Loucy (cell line): ENCODE data around the gene DDX11.
"Not testable (repeated sequence)": the region's sequence is repeated elsewhere in the genome, so short reads cannot be mapped to it uniquely, and the experiment has no call there.

Experiments used
- H2AFZ ChIP-seq: fragments of 200-600 bp; sonication (generic); 2 replicates; pipeline ENCODE4 v1.6.0; 2016; ENCODE audit warnings: antibody characterized with exemption, mild to moderate bottlenecking, low read length, moderate library complexity
- H3F3A ChIP-seq: fragments of 200-600 bp; 2 replicates; pipeline ENCODE4 v1.6.0; 2016; ENCODE audit warnings: antibody characterized with exemption, low read depth, mild to moderate bottlenecking
- H3K27me3 ChIP-seq: fragments of 200-600 bp; sonication (generic); 2 replicates; pipeline ENCODE4 v1.6.1; 2014; ENCODE audit warnings: low read length, mild to moderate bottlenecking; ENCODE audit not compliant: insufficient read depth, poor library complexity, severe bottlenecking
- H3K36me3 ChIP-seq: fragments of 200-600 bp; sonication (generic); 2 replicates; pipeline ENCODE4 v1.6.1; 2016; ENCODE audit warnings: low read length; ENCODE audit not compliant: insufficient read depth
- H3K4me1 ChIP-seq: fragments of 200-600 bp; sonication (generic); 2 replicates; pipeline ENCODE4 v1.5.1; 2014; ENCODE audit warnings: low read length, mild to moderate bottlenecking; ENCODE audit not compliant: insufficient read depth, poor library complexity, severe bottlenecking
- H3K4me2 ChIP-seq: fragments of 200-600 bp; sonication (generic); 2 replicates; pipeline ENCODE4 v1.6.0; 2014; ENCODE audit warnings: antibody characterized with exemption, low read length, low read depth, mild to moderate bottlenecking; ENCODE audit not compliant: poor library complexity, severe bottlenecking
- H3K4me3 ChIP-seq: fragments of 200-600 bp; sonication (generic); 2 replicates; pipeline ENCODE4 v1.5.1; 2014; ENCODE audit warnings: low read length, mild to moderate bottlenecking, mixed read lengths; ENCODE audit not compliant: poor library complexity, severe bottlenecking
- H3K79me2 ChIP-seq: fragments of 200-600 bp; sonication (generic); 2 replicates; pipeline ENCODE4 v1.6.1; 2014; ENCODE audit warnings: low read length; ENCODE audit not compliant: insufficient read depth
- H3K9ac ChIP-seq: fragments of 200-600 bp; sonication (generic); 2 replicates; pipeline ENCODE4 v1.6.0; 2014; ENCODE audit warnings: mild to moderate bottlenecking, low read depth, low read length, moderate library complexity; ENCODE audit not compliant: poor library complexity, severe bottlenecking
- H3K9me2 ChIP-seq: fragments of 200-600 bp; sonication (generic); replicated peaks from 2 replicates; pipeline ENCODE4 v1.6.1; 2016; ENCODE audit warnings: low read depth, low read length, mixed read lengths
- H3K9me3 ChIP-seq: fragments of 200-600 bp; sonication (generic); 2 replicates; pipeline ENCODE4 v1.6.1; 2014; ENCODE audit warnings: mild to moderate bottlenecking, antibody characterized with exemption, low read length, low read depth; ENCODE audit not compliant: insufficient read depth
- H4K20me1 ChIP-seq: fragments of 200-600 bp; sonication (generic); 2 replicates; pipeline ENCODE4 v1.6.0; 2014; ENCODE audit warnings: antibody characterized with exemption, low read length, mild to moderate bottlenecking; ENCODE audit not compliant: insufficient read depth, poor library complexity, severe bottlenecking
- CTCF ChIP-seq: fragments of 200-600 bp; sonication (generic); conservative IDR thresholded peaks from 2 replicates; pipeline ENCODE4 v1.5.1; 2014; ENCODE audit warnings: mild to moderate bottlenecking, antibody characterized with exemption, low read length
- EZH2phosphoT487 ChIP-seq: fragments of 200-600 bp; IDR thresholded peaks from 2 replicates; pipeline ENCODE4 v1.6.1; 2018; ENCODE audit warnings: antibody characterized with exemption, mild to moderate bottlenecking, moderate library complexity, borderline replicate concordance

Gene DDX11

GRCh38 chr12:31106101-31106803 is 32.6 kb downstream of the DDX11 start:
- Histone ChIP-seq H3K27me3 (no peaks in the 10 kb centered on the region), H3K9ac (no peak overlapping the region), H3K79me2 (no peaks in the 10 kb centered on the region), H3K36me3 (peaks cover 3% of the 10 kb centered on the region; the same call in 1 of the 2 replicates), H3K4me2 (no peak overlapping the region), H2AFZ (no peak overlapping the region), H3F3A (no peaks in the 10 kb centered on the region), H3K4me1 (no peaks in the 10 kb centered on the region), H3K9me2 (no peaks in the 10 kb centered on the region), H3K9me3 (no peaks in the 10 kb centered on the region), H4K20me1 (no peaks in the 10 kb centered on the region), H3K4me3 (no peak overlapping the region)
- TF ChIP-seq EZH2phosphoT487 (no peak), CTCF (no peak)

DNA sequence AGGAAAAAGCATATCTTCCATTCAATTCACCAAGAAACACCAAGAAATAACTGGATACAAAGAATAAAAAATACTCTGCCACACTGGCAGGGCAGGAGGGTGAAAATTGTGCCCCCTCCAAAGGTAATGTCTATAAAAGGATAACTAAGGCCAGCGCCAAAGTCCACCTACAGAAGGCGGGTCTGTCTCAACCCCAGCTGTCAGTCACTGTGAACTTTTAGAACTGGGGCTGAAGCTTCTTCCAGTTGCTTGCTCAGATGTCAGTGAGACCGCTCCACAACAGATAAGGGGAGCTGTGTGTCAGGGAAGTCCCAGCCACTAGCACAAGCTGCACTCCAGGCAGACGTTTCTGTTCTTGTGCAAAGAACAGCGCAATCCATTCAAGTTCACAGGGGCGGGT is 36.1 kb downstream of the DDX11 start:
- H3K9me3 ChIP-seq, H3K4me1 ChIP-seq, H3F3A ChIP-seq, H3K9ac ChIP-seq, H3K4me3 ChIP-seq, H3K27me3 ChIP-seq, H3K4me2 ChIP-seq, H2AFZ ChIP-seq, H3K79me2 ChIP-seq, H3K36me3 ChIP-seq, H3K9me2 ChIP-seq, H4K20me1 ChIP-seq: not testable (repeated sequence)

DNA sequence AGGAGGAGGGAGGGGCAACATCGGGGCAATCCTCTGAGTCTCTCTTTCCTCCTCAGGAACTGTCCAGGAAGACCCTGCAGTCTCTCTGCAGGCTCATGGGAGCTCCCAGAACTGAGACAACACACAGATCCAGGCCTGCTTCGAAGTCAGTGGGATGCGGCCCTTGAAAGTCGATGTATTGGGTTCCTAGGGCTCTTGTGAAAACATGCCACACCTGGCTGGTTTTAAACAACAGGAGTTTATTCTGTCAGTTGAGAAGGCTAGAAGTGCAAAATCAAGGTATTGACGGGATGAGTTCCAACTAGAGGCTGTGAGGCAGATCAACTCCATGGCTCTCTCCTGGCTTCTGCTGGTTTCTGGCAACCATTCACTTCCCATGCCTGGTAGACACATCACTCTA is 36.6 kb downstream of the DDX11 start:
- H3K4me3 ChIP-seq, H3K9me3 ChIP-seq, H3K9ac ChIP-seq, H3K9me2 ChIP-seq, H3K4me1 ChIP-seq, H3K27me3 ChIP-seq, H3F3A ChIP-seq, H3K79me2 ChIP-seq, H3K36me3 ChIP-seq, H2AFZ ChIP-seq, H3K4me2 ChIP-seq, H4K20me1 ChIP-seq: not testable (repeated sequence)

GRCh38 chr12:31115092-31115601 is 41.5 kb downstream of the DDX11 start:
- H3K9me3 ChIP-seq, H3K36me3 ChIP-seq, H3K4me2 ChIP-seq, H3K9me2 ChIP-seq, H3K4me1 ChIP-seq, H3K79me2 ChIP-seq, H3F3A ChIP-seq, H4K20me1 ChIP-seq, H2AFZ ChIP-seq, H3K9ac ChIP-seq, H3K27me3 ChIP-seq, H3K4me3 ChIP-seq: not testable (repeated sequence)

DNA sequence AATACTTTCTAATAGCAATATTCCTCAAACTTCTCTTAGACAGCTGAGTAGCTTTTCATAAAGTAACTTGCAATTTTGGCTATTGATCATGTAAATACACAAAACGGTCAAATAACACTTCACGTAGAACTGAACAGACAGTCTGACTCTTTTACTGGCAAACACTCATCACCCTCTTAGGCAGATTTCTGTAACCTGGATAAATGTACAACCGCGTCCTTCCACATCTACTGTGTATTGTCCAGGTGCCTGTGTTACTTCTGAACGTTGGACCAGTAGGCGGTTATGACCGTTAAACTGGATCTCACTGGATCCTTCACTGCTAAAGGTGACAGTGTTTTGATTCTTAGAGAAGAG is 43.2 kb downstream of the DDX11 start:
- H3K27me3 ChIP-seq, H3K79me2 ChIP-seq, H3K4me1 ChIP-seq, H3K9ac ChIP-seq, H3K9me3 ChIP-seq, H3K36me3 ChIP-seq, H3F3A ChIP-seq, H4K20me1 ChIP-seq, H3K9me2 ChIP-seq: not testable (repeated sequence)
- peak overlapping the region; percentile 78 for H3K4me2 ChIP-seq
- H3K4me3 ChIP-seq, result peak overlapping the region; percentile 71
- H2AFZ ChIP-seq, result peak overlapping the region; percentile 29; the same call in 1 of the 2 replicates
